SK-N-SH treated with all-trans-retinoic acid at 6 μM for 48 hours (cell line): ENCODE data around the gene SPR.

Source experiments
- ATAC-seq: fragments of 200-7000 bp; cut with Tn5 transposase; 3 replicates; pipeline ENCODE4 v1.9.1; 2020; ENCODE audit warnings: mild to moderate bottlenecking, moderate library complexity
- ARNTL ChIP-seq: fragments of 450-650 bp; formaldehyde crosslinking; IDR thresholded peaks from 2 replicates; pipeline ENCODE4 v1.5.0; 2020; ENCODE audit warnings: low read depth, mild to moderate bottlenecking, moderate library complexity, borderline replicate concordance
- BACH2 ChIP-seq: fragments of 250-450 bp; sonication (Bioruptor Pico); IDR thresholded peaks from 2 replicates; pipeline ENCODE4 v1.9.0; 2021; ENCODE audit warnings: mild to moderate bottlenecking, borderline replicate concordance
- CREB5 ChIP-seq: fragments of 250-450 bp; sonication (Bioruptor Pico); IDR thresholded peaks from 2 replicates; pipeline ENCODE4 v1.5.1; 2020; ENCODE audit warnings: low read depth, mild to moderate bottlenecking, moderate library complexity
- CSRNP3 ChIP-seq: fragments of 250-450 bp; sonication (Bioruptor Pico); IDR thresholded peaks from 2 replicates; pipeline ENCODE4 v1.5.1; 2021; ENCODE audit warnings: mild to moderate bottlenecking, moderate library complexity
- ESRRG ChIP-seq: fragments of 250-450 bp; sonication (Bioruptor Pico); IDR thresholded peaks from 2 replicates; pipeline ENCODE4 v1.6.1; 2021; ENCODE audit warnings: mild to moderate bottlenecking
- ISL1 ChIP-seq: fragments of 250-450 bp; sonication (Bioruptor Pico); IDR thresholded peaks from 2 replicates; pipeline ENCODE4 v2.1.2; 2022; ENCODE audit warnings: mild to moderate bottlenecking, moderate library complexity
- PATZ1 ChIP-seq: fragments of 250-450 bp; sonication (Bioruptor Pico); IDR thresholded peaks from 2 replicates; pipeline ENCODE4 v1.8.0; 2020; ENCODE audit warnings: mild to moderate bottlenecking, moderate library complexity, borderline replicate concordance
- POU6F1 ChIP-seq: fragments of 250-450 bp; sonication (Bioruptor Pico); IDR thresholded peaks from 2 replicates; pipeline ENCODE4 v1.8.0; 2021; ENCODE audit warnings: low read depth, mild to moderate bottlenecking, moderate library complexity, borderline replicate concordance
- RARB ChIP-seq: fragments of 250-450 bp; sonication (Bioruptor Pico); IDR thresholded peaks from 2 replicates; pipeline ENCODE4 v1.8.0; 2021; ENCODE audit warnings: mild to moderate bottlenecking, moderate library complexity
- SNAI2 ChIP-seq: fragments of 250-450 bp; sonication (Bioruptor Pico); IDR thresholded peaks from 2 replicates; pipeline ENCODE4 v1.5.0; 2020; ENCODE audit warnings: mild to moderate bottlenecking, moderate library complexity
- TOX ChIP-seq: fragments of 250-450 bp; sonication (Bioruptor Pico); IDR thresholded peaks from 2 replicates; pipeline ENCODE4 v1.8.0; 2021; ENCODE audit warnings: mild to moderate bottlenecking, moderate library complexity, borderline replicate concordance
- TSHZ2 ChIP-seq: fragments of 250-450 bp; sonication (Bioruptor Pico); IDR thresholded peaks from 2 replicates; pipeline ENCODE4 v1.5.0; 2020; ENCODE audit warnings: mild to moderate bottlenecking, moderate library complexity
- ZC3H10 ChIP-seq: fragments of 250-450 bp; sonication (Bioruptor Pico); IDR thresholded peaks from 2 replicates; pipeline ENCODE4 v1.5.1; 2021; ENCODE audit warnings: mild to moderate bottlenecking, moderate library complexity
- ZFP3 ChIP-seq: fragments of 250-450 bp; sonication (Bioruptor Pico); IDR thresholded peaks from 2 replicates; pipeline ENCODE4 v1.5.0; 2020; ENCODE audit warnings: mild to moderate bottlenecking, moderate library complexity
- ZNF565 ChIP-seq: fragments of 450-650 bp; formaldehyde crosslinking; conservative IDR thresholded peaks from 2 replicates; pipeline ENCODE4 v1.5.0; 2020; ENCODE audit warnings: low read depth, mild to moderate bottlenecking, moderate library complexity
- ZNF70 ChIP-seq: fragments of 450-650 bp; formaldehyde crosslinking; IDR thresholded peaks from 2 replicates; pipeline ENCODE4 v1.5.0; 2020; ENCODE audit warnings: mild to moderate bottlenecking, moderate library complexity
- ZNF8 ChIP-seq: fragments of 450-650 bp; formaldehyde crosslinking; IDR thresholded peaks from 2 replicates; pipeline ENCODE4 v1.5.0; 2020; ENCODE audit warnings: mild to moderate bottlenecking, moderate library complexity

Gene SPR

GRCh38 chr2:72937356-72937669 lies 50.1 kb downstream of the SPR start (continued):
- TF ChIP-seq CREB5 (CRISPR knock-in tag) (no peak), ESRRG (CRISPR knock-in tag) (no peak), ARNTL (no peak)

- ATAC-seq = no peak
- no peak for TF ChIP-seq TSHZ2 (CRISPR knock-in tag)
- TF ChIP-seq CREB5 (CRISPR knock-in tag) = no peak
- TF ChIP-seq ZNF70 (CRISPR knock-in tag) = no peak
Measured at GRCh38 chr2:72938455-72938854, 51.2 kb downstream of the SPR start.

GRCh38 chr2:72940361-72940760 lies 53.2 kb downstream of the SPR start:
- no peak for ATAC-seq
- TF ChIP-seq ZFP3 (CRISPR knock-in tag) (no peak), ISL1 (CRISPR knock-in tag) (no peak), TSHZ2 (CRISPR knock-in tag) (no peak), ZNF8 (no peak), POU6F1 (CRISPR knock-in tag) (no peak)
- TF ChIP-seq, all 23 proteins: peak for 0

GRCh38 chr2:72940786-72941185 lies 53.6 kb downstream of the SPR start:
- no peak for ATAC-seq
- TF ChIP-seq ZNF8 = no peak
- TF ChIP-seq PATZ1 (CRISPR knock-in tag) = no peak
- TF ChIP-seq POU6F1 (CRISPR knock-in tag) = no peak
- no peak for TF ChIP-seq RARB (CRISPR knock-in tag)
- TF ChIP-seq ZNF565 = no peak
- TF ChIP-seq ZC3H10 (CRISPR knock-in tag) = no peak
- TF ChIP-seq TOX (CRISPR knock-in tag) = no peak
- no peak for TF ChIP-seq ESRRG (CRISPR knock-in tag)
- TF ChIP-seq BACH2 = no peak
- no peak for TF ChIP-seq CSRNP3 (CRISPR knock-in tag)
- TF ChIP-seq ZNF70 (CRISPR knock-in tag) = no peak
- TF ChIP-seq SNAI2 (CRISPR knock-in tag) = no peak
- no peak for TF ChIP-seq ZFP3 (CRISPR knock-in tag)
- no peak for TF ChIP-seq CREB5 (CRISPR knock-in tag)
